ENCODE measurements around the gene COMMD1. TPM values are rescaled to one million over a fixed set of nuclear protein-coding genes. Genes with fewer than 3 reads are reported as not detected.

COMMD1 gene
- total RNA-seq, 4 donors from 2014 or later = 32.3 to 50.4 (median 44.2) TPM

- 92 to 96% methylated on average over 2 of the region's 2 CpGs for WGBS, 2 donors (ENCODE audit: low coverage in 1 of 2)
- H3K36me3 ChIP-seq = peaks cover 0 to 10% of the 10 kb centered on the region in 2 donors
- no peaks in the 10 kb centered on the region for H3K27me3 ChIP-seq
- TF ChIP-seq POLR2AphosphoS5 (IDR thresholded peaks at IDR 0.05) (no peak), EP300 (IDR thresholded peaks at IDR 0.05) (no peak), POLR2A (IDR thresholded peaks at IDR 0.05) (no peak)
- TF ChIP-seq, protein P1, sequence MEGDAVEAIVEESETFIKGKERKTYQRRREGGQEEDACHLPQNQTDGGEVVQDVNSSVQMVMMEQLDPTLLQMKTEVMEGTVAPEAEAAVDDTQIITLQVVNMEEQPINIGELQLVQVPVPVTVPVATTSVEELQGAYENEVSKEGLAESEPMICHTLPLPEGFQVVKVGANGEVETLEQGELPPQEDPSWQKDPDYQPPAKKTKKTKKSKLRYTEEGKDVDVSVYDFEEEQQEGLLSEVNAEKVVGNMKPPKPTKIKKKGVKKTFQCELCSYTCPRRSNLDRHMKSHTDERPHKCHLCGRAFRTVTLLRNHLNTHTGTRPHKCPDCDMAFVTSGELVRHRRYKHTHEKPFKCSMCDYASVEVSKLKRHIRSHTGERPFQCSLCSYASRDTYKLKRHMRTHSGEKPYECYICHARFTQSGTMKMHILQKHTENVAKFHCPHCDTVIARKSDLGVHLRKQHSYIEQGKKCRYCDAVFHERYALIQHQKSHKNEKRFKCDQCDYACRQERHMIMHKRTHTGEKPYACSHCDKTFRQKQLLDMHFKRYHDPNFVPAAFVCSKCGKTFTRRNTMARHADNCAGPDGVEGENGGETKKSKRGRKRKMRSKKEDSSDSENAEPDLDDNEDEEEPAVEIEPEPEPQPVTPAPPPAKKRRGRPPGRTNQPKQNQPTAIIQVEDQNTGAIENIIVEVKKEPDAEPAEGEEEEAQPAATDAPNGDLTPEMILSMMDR (IDR thresholded peaks at IDR 0.05) = no peak
- ATAC-seq = no peak
- H3K4me1 ChIP-seq = peaks cover 0 to 8% (median 4%) of the 10 kb centered on the region in 3 donors
- H3K27ac ChIP-seq = no peak overlapping the region
- no peak overlapping the region for H3K4me3 ChIP-seq
- H3K9me3 ChIP-seq = no peaks in the 10 kb centered on the region
Observed at GRCh38 chr2:62133320-62133823, 227.9 kb downstream of the COMMD1 start.

DNA sequence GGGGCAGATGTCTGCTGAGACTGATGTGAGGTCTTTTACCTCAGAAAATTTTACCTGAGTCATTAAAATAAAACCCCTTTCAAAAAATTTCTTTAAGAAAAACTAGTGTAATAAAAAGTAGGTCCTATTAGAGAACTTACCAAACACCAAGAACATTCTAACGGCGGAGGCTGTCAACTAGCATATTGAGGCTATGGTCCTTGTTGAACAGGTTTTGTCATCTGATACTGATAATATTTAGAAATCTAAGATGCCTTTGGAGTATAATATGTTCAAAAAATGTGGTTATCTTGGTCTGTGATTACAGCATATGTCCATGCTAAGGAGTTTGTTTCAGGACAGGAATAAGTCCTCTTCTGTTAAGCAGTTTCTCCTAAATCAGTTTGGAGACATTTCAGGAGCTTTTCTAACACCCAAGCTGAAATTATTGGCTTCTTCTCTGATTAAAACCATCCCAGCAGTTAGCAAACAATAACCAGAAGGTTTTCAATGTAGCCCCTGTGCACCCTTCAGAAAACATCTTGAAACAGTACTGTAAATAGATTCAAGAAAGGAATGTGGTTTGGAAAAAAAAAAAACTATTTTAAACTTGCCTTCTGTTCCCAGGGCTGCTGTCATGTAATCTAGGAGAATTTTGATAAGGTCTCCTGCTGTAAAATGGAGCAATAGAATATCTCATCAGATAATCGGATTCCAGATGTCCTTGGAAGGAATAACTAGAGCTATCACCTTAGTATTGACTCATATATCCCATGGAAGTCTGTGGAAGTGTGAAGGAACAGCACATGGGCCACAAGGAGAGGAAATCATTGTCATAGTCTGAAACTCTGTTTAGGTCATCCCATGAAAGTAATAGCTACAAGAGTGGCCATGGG lies 231.7 kb downstream of the COMMD1 start:
- Histone ChIP-seq H3K9me3 (no peaks in the 10 kb centered on the region), H3K4me1 (peaks cover 0 to 8% (median 4%) of the 10 kb centered on the region in 3 donors), H3K4me3 (no peak overlapping the region), H3K27ac (no peak overlapping the region), H3K27me3 (no peaks in the 10 kb centered on the region), H3K36me3 (peaks cover 0 to 14% of the 10 kb centered on the region in 2 donors)
- TF ChIP-seq POLR2A (IDR thresholded peaks at IDR 0.05) (no peak), POLR2AphosphoS5 (IDR thresholded peaks at IDR 0.05) (no peak), EP300 (IDR thresholded peaks at IDR 0.05) (no peak)
- TF ChIP-seq, protein P1 (IDR thresholded peaks at IDR 0.05) = no peak
- no peak for ATAC-seq
- WGBS, 2 donors (ENCODE audit: low coverage in 1 of 2) = 70 to 84% methylated on average over 3 of the region's 3 CpGs

DNA sequence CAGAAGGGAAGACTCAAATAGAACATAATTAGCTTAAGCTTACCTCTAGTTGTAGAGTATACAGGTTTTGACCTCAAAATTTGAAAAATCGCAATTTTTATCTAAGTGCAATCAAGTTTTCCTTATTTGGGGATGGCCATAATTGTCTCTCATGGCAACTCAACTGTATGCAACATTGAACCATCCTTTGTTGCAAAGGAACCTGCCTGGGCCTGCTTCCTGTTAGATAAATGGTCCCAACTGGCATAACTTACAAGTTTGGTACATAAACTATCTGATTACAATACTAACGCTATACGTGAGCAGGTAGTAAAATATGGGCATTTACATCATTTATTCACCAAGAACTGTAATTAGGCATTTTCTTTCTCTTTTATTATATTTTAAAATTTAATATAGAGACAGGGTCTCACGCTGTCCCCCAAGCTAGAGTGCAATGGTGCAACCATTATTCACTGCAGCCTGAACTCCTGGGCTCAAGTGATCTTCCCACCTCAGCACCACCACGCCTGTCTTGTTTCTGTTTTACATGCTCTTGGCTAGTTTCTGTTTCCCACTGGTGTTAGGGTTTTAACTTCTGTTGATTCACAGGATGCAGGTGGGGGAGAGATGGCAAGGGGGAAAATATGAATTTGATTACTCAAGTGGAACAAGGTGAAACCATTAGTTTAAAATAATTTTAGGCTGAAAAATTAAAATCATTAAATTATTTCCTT lies 235.1 kb downstream of the COMMD1 start:
- ATAC-seq = no peak
- peaks cover 0 to 11% of the 10 kb centered on the region in 2 donors for H3K36me3 ChIP-seq
- no peak overlapping the region for H3K4me3 ChIP-seq
- TF ChIP-seq, protein P1 (IDR thresholded peaks at IDR 0.05) = no peak
- TF ChIP-seq EP300 (IDR thresholded peaks at IDR 0.05) (no peak), POLR2A (IDR thresholded peaks at IDR 0.05) (no peak), POLR2AphosphoS5 (IDR thresholded peaks at IDR 0.05) (no peak)
- no peaks in the 10 kb centered on the region for H3K27me3 ChIP-seq
- WGBS, 2 donors (ENCODE audit: low coverage in 1 of 2) = 88 to 97% methylated on average over 5 of the region's 5 CpGs
- no peaks in the 10 kb centered on the region for H3K9me3 ChIP-seq
- peaks cover 0 to 8% (median 4%) of the 10 kb centered on the region in 3 donors for H3K4me1 ChIP-seq
- no peak overlapping the region for H3K27ac ChIP-seq

- H3K9me3 ChIP-seq = no peaks in the 10 kb centered on the region
- H3K27ac ChIP-seq = no peak overlapping the region
- WGBS, 2 donors (ENCODE audit: low coverage in 1 of 2) = 60 to 69% methylated on average over 1 to 2 of the region's 2 CpGs
- H3K27me3 ChIP-seq = no peaks in the 10 kb centered on the region
- peaks cover 0 to 8% (median 4%) of the 10 kb centered on the region in 3 donors for H3K4me1 ChIP-seq
- H3K4me3 ChIP-seq = no peak overlapping the region
- ATAC-seq = no peak
- TF ChIP-seq, protein P1 (IDR thresholded peaks at IDR 0.05) = no peak
- TF ChIP-seq POLR2A (IDR thresholded peaks at IDR 0.05) = no peak
- no peak for TF ChIP-seq POLR2AphosphoS5 (IDR thresholded peaks at IDR 0.05)
- TF ChIP-seq EP300 (IDR thresholded peaks at IDR 0.05) = no peak
- H3K36me3 ChIP-seq = peaks cover 0 to 4% of the 10 kb centered on the region in 2 donors
Observed at GRCh38 chr2:62141142-62141740, 235.8 kb downstream of the COMMD1 start.

Data from gastroesophageal sphincter (tissue), 4 donors.